Keratinocyte (primary cell): Measurements from ENCODE around the gene TK1. TPM values are rescaled to one million over a fixed set of nuclear protein-coding genes. Genes with fewer than 3 reads are reported as not detected.
A peak's percentile ranks its signal among the peaks of the same experiment; 100 is the strongest.
"Not testable (repeated sequence)": the region's sequence is repeated elsewhere in the genome, so short reads cannot be mapped to it uniquely, and the experiment has no call there.

Source experiments
- DNase-seq: peaks from one replicate; pipeline ENCODE4 v3.0.0-alpha.2; 2011; ENCODE audit warnings: low read depth, missing footprints, low spot score
- FAIRE-seq: peaks from 2 replicates; lab custom pipeline; 2011; peaks lifted over from hg19 to GRCh38; lab: Jason Lieb, UNC
- H2AFZ ChIP-seq: 2 replicates; pipeline ENCODE4 v1.6.0; 2012; ENCODE audit warnings: low read length, control low read depth, inconsistent platforms; ENCODE audit not compliant: control insufficient read depth
- H3K27ac ChIP-seq: 2 replicates; pipeline ENCODE4 v1.5.1; 2011; ENCODE audit warnings: low read length; ENCODE audit not compliant: control insufficient read depth, insufficient read depth
- H3K27me3 ChIP-seq: 3 replicates; pipeline ENCODE4 v1.6.0; 2011; ENCODE audit warnings: low read length; ENCODE audit not compliant: control insufficient read depth, insufficient read depth; ENCODE audit errors: extremely low read depth
- H3K36me3 ChIP-seq, 2 experiments: 2 replicates in 1 of 2; 3 replicates in 1 of 2; pipeline ENCODE4 v1.5.1; 2011; ENCODE audit warnings: low read length in 2 of 2, mild to moderate bottlenecking in 1 of 2; ENCODE audit not compliant: control insufficient read depth in 2 of 2, insufficient read depth in 2 of 2; ENCODE audit errors: extremely low read depth in 1 of 2
- H3K4me1 ChIP-seq: 3 replicates; pipeline ENCODE4 v1.5.1; 2011; ENCODE audit warnings: low read length; ENCODE audit not compliant: control insufficient read depth, insufficient read depth; ENCODE audit errors: extremely low read depth
- H3K4me2 ChIP-seq: 3 replicates; pipeline ENCODE4 v1.6.0; 2011; ENCODE audit warnings: low read depth, low read length; ENCODE audit not compliant: control insufficient read depth, insufficient read depth; ENCODE audit errors: extremely low read depth
- H3K4me3 ChIP-seq, 3 experiments: fragments of 200-600 bp in 1 of 3; sonication (generic) in 1 of 3; 2 replicates in 2 of 3; 3 replicates in 1 of 3; pipeline ENCODE4 v1.5.1; 2011 to 2016; ENCODE audit warnings: low read length in 3 of 3, mild to moderate bottlenecking in 3 of 3, control low read depth in 2 of 3, inconsistent platforms in 1 of 3, low read depth in 1 of 3, mixed read lengths in 1 of 3, mixed run types in 1 of 3, moderate library complexity in 1 of 3; ENCODE audit not compliant: control insufficient read depth in 2 of 3, insufficient read depth in 2 of 3; ENCODE audit errors: extremely low read depth in 1 of 3
- H3K79me2 ChIP-seq: 2 replicates; pipeline ENCODE4 v1.6.0; 2012; ENCODE audit warnings: low read length; ENCODE audit not compliant: control insufficient read depth, insufficient read depth
- H3K9ac ChIP-seq: 3 replicates; pipeline ENCODE4 v1.6.0; 2011; ENCODE audit warnings: low read length; ENCODE audit not compliant: control insufficient read depth, insufficient read depth; ENCODE audit errors: extremely low read depth
- H3K9me1 ChIP-seq: 3 replicates; pipeline ENCODE4 v1.6.0; 2011; ENCODE audit warnings: low read length; ENCODE audit not compliant: control insufficient read depth, insufficient read depth; ENCODE audit errors: extremely low read depth
- H3K9me3 ChIP-seq: 2 replicates; pipeline ENCODE4 v1.5.1; 2012; ENCODE audit warnings: low read depth, low read length; ENCODE audit not compliant: control insufficient read depth
- H4K20me1 ChIP-seq: 3 replicates; pipeline ENCODE4 v1.6.0; 2011; ENCODE audit warnings: low read length; ENCODE audit not compliant: control insufficient read depth, insufficient read depth; ENCODE audit errors: extremely low read depth
- EZH2 ChIP-seq: IDR thresholded peaks from one replicate; pipeline ENCODE4 v1.6.1; 2012; ENCODE audit warnings: inconsistent platforms, mild to moderate bottlenecking, low read length, moderate library complexity
- dilution Hi-C: fragments of 300-500 bp; cut with MboI; formaldehyde crosslinking; loops from one replicate; pipeline ENCODE4 v1.7.0; 2020; ENCODE audit warnings: low sequenced_read_pairs; ENCODE audit not compliant: extremely low pct_ligation_motif_present
- polyA plus RNA-seq, 5 experiments: library from polyadenylated mRNA; depleted of rRNA in 3 of 5; stranded (reverse) in 3 of 5; stranded (forward) in 1 of 5; unstranded in 1 of 5; fragments of >200 nt; gene quantifications; 1 replicate in 1 of 5; 2 replicates in 3 of 5; 3 replicates in 1 of 5; pipeline versions ENCODE4 v1.2.1 to v1.2.3, GENCODE V29; 2011 to 2012; ENCODE audit warnings: missing spikeins in 2 of 5, low read depth in 1 of 5, low replicate concordance in 1 of 5
- TF ChIP-seq, protein P1 (sequence below), 3 experiments: IDR thresholded peaks in 1 of 3; conservative IDR thresholded peaks in 1 of 3; optimal IDR thresholded peaks in 1 of 3; 2 replicates in 2 of 3; 3 replicates in 1 of 3; pipeline versions ENCODE3 to v1.5.1; 2011; ENCODE audit warnings: low read length in 3 of 3, mild to moderate bottlenecking in 3 of 3, moderate library complexity in 2 of 3, control low read depth in 1 of 3, inconsistent platforms in 1 of 3; ENCODE audit not compliant: insufficient read depth in 2 of 3; ENCODE audit errors: extremely low read depth in 1 of 3

The TK1 gene
- polyA plus RNA-seq, 1 donor (not counting 4 experiments of a cell fraction or from before 2014, with no cell fraction given) = 21.8 TPM

DNA sequence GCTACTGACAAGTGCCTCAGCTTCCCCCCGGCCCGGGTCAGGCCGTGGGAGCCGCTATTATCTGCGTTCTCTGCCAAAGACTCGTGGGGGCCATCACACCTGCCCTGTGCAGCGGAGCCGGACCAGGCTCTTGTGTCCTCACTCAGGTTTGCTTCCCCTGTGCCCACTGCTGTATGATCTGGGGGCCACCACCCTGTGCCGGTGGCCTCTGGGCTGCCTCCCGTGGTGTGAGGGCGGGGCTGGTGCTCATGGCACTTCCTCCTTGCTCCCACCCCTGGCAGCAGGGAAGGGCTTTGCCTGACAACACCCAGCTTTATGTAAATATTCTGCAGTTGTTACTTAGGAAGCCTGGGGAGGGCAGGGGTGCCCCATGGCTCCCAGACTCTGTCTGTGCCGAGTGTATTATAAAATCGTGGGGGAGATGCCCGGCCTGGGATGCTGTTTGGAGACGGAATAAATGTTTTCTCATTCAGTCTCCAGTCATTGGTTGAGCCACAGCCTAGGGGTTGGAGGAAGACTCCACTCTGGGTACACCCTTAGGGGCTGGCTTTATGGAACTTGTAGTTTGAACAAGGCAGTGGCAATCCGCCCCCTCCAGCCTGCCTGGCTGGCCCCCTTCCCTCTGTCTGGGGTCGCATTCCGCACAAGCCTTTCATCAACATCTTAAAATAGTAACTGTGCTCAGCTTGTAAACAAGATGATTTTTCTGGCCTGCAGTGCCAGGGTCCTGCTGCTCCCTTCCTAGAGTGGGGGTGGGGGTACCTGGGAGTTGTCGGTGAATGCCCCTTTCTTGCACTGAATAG, 14.4 kb downstream of the TK1 start:
- dilution Hi-C loops = no loop called here
- peaks cover 22% of the 10 kb centered on the region for H3K4me1 ChIP-seq
- no peaks in the 10 kb centered on the region for H4K20me1 ChIP-seq
- H3K36me3 ChIP-seq = peaks cover 16 to 20% of the 10 kb centered on the region in 2 experiments
- no peaks in the 10 kb centered on the region for H3K9me3 ChIP-seq
- no peak overlapping the region for H3K27ac ChIP-seq
- H3K79me2 ChIP-seq = no peaks in the 10 kb centered on the region
- H2AFZ ChIP-seq = no peak overlapping the region
- no peak for TF ChIP-seq EZH2
- TF ChIP-seq, protein P1, sequence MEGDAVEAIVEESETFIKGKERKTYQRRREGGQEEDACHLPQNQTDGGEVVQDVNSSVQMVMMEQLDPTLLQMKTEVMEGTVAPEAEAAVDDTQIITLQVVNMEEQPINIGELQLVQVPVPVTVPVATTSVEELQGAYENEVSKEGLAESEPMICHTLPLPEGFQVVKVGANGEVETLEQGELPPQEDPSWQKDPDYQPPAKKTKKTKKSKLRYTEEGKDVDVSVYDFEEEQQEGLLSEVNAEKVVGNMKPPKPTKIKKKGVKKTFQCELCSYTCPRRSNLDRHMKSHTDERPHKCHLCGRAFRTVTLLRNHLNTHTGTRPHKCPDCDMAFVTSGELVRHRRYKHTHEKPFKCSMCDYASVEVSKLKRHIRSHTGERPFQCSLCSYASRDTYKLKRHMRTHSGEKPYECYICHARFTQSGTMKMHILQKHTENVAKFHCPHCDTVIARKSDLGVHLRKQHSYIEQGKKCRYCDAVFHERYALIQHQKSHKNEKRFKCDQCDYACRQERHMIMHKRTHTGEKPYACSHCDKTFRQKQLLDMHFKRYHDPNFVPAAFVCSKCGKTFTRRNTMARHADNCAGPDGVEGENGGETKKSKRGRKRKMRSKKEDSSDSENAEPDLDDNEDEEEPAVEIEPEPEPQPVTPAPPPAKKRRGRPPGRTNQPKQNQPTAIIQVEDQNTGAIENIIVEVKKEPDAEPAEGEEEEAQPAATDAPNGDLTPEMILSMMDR (optimal IDR thresholded peaks at IDR 0.05 in 1 of 3, IDR thresholded peaks at IDR 0.05 in 1 of 3, conservative IDR thresholded peaks at IDR 0.05 in 1 of 3; ENCODE audit: extremely low read depth in 1 of 3, insufficient read depth in 2 of 3, low read length in 3 of 3) = no peak
- peak overlapping the region; percentile 28 for H3K9ac ChIP-seq
- no peak for FAIRE-seq
- no peak for DNase-seq
- no peak overlapping the region for H3K4me3 ChIP-seq
- H3K4me2 ChIP-seq = no peak overlapping the region
- no peaks in the 10 kb centered on the region for H3K9me1 ChIP-seq
- H3K27me3 ChIP-seq = no peaks in the 10 kb centered on the region

- dilution Hi-C loops, H3K9ac ChIP-seq, H3K27ac ChIP-seq, H3K9me1 ChIP-seq, H2AFZ ChIP-seq, H4K20me1 ChIP-seq, DNase-seq, H3K4me2 ChIP-seq, H3K4me3 ChIP-seq, FAIRE-seq, H3K27me3 ChIP-seq, H3K79me2 ChIP-seq, H3K9me3 ChIP-seq: not testable (repeated sequence)
- Histone ChIP-seq H3K4me1 (peaks cover 22% of the 10 kb centered on the region), H3K36me3 (peaks cover 16 to 20% of the 10 kb centered on the region in 2 experiments)
Observed at GRCh38 chr17:78171591-78172248, 15.1 kb downstream of the TK1 start.
